ENCODE measurements around the gene SEPTIN11. TPM values are rescaled to one million over a fixed set of nuclear protein-coding genes. Genes with fewer than 3 reads are reported as not detected.
"Not testable (repeated sequence)": the region's sequence is repeated elsewhere in the genome, so short reads cannot be mapped to it uniquely, and the experiment has no call there.

Gene SEPTIN11
- total RNA-seq, 1 donor from 2014 or later, result 106 TPM

DNA sequence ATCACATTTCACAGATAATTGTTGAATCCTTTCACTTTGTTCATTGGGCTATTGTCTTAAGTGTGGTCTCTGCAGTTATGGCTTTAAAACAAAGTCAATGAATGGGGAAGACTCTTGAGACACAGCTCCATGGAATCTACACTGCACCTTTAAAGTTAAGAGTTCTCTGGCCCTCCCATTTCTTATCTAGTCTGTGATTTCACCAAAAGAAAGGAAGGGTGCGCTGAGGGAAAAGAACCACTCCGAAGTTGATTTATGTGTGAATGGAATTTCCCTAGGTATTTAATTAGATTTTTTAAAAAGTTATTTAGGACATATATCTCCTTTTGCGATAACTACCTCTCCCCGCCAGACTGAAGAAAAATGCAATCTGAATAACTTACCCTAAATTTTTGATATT, 2.5 kb downstream of the SEPTIN11 start:
- no peak for DNase-seq (ENCODE audit: low read depth in 2 of 2)

DNA sequence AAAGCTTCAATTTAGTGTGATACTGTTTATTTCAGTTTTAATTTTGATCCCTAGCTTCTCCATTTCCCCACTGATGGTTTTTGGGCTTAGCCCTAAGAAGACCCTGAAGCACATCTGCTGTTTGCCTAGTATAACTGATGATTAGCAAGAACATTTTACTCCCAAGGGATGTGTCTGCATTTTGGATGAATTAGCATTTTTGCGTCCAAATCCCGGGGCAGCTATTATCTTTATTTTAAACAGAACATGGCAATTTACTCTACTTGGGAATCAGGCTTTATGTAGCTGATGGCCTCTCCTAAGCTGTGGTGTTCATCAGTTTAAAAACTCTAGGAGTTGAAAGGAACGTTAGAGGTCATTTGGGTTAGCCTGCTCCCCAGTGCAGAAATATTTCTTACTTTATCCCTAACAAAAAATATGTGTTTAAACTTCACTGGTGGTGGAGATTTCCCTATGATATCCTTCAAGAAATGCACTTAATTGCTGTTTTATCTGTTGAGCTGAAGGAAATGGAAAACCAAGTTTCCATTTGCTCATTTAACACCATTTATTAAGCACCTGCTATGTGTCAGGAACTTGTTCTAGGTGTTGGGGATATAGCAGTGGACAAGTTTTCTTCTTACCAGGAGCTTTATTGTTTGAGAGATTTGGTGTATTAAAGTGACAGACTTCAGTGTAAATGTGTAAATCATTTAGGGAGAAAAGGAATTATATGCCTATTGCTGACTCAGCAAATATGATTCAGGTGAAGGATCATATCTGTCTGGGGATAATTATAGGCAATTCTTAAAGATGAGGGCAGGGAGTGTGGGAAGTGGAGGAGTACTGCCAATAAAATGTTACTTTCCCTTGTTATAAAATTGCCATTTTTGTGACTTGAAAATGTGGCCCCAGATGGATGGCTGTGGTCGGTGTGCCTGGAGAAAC, 3.4 kb downstream of the SEPTIN11 start:
- DNase-seq (ENCODE audit: low read depth in 2 of 2), result no peak

DNA sequence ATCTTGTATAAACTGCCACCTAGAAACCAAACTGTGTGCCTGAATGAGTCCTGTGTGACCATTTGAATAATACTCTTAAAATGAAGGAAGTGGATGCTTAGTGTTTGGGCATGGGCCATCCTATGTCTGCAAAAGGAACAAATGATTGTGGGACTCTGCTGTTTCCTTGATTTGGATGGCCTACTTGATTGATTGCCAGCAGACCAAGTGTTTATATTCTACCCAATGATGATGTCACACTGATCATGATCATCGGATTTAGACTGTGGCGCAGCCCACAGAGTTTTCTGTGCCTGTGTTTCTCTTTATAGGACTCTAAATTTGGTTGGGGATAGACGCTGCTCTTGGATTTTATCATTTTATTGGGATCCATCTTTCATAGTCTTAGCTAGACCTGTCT, 4.4 kb downstream of the SEPTIN11 start:
- peak in 1 of 2 donors; percentile 21 for DNase-seq (ENCODE audit: low read depth in 2 of 2)

DNA sequence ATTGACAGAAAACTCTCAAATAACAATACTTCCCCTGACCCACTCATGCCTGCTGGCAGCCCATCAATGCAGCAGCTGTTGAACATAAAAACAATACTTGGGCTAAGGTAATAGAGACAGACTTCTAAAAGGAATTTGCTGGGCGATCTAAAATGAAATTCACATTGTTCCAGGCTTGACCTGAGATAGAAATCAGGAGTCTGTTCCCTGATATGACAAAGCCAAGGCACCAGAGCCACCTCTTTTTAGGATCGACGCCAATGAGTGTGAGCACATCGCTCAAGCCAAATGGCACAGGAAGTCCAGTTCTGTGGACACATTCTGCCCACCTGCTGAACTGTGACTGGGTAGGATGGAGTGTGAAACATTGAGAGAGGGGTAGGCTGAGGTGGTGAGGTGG, 4.9 kb downstream of the SEPTIN11 start:
- peak; percentile 48 to 63 for DNase-seq (ENCODE audit: low read depth in 2 of 2)

DNA sequence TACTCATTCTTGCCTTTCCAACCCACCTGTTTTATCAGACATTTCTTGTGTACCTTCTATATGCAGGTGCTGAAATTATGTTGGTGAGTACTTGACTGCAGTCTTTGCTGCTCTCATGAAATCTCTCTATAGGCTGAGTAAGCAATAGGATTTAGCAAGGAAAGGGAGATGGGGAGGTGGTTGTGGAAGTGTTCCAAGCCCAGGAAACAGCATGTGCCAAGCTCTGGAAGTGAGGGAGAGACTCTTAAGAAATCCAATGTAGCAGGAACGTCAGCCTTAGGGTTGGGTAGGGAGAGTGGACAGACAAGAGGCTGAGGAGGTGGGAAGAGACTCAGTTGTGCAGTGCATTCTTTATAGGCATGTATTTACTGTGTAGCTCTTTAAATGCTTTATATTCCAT, 5.6 kb downstream of the SEPTIN11 start:
- DNase-seq (ENCODE audit: low read depth in 2 of 2), result no peak

DNA sequence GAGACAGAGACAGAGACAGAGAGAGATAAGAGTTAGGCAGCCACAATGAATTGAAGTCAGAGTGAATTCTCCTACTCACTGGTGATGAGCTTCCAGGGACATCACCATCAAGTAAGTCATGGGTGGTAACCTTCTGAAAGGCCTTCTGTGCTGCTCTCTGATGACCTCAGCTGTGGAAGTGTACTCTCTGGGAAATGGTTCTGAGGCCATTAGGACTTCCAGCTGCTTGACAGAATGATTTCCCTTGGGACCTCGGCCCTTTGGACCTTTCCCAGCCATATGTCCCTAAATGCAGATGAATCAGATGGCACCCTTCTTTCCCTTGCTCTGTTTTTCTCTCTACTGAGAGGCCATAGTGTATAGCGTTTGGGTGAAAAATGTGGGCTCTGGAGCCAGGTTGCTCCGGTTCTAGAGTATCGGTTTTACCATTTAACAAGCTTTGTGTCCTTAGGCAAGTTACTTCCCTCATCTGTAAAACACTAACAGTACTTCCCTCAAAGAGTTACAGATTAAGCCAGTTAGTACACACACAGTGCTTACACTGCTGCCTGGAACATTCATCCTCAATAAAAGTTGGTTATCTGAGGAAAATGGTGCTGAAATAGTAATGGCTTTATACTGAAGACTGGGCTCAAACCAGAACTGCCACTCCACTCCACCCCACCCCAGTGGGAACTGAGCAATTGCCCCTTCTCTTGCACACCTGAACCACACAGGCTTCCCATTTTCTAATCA, 7.6 kb downstream of the SEPTIN11 start:
- no peak for DNase-seq (ENCODE audit: low read depth in 2 of 2)

DNA sequence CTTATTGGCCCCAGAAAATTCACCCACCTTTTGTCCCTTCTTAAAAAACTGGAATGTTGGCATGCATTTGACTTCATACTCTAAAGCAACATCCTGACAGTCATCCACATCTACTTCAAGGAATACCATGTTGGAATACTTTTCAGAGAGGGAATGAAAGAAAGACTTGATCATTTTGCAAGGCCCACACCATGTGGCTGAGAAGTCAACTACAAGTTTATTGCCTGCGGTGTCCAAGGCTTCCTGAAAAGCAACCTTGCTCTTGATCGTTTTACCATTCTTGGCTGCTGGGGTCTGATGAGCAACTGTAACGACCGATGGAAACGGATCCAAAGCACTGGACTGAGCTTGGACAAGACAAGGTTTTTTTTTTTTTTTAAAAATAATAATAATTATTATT, 9.3 kb downstream of the SEPTIN11 start:
- DNase-seq (ENCODE audit: low read depth in 2 of 2), result no peak

DNA sequence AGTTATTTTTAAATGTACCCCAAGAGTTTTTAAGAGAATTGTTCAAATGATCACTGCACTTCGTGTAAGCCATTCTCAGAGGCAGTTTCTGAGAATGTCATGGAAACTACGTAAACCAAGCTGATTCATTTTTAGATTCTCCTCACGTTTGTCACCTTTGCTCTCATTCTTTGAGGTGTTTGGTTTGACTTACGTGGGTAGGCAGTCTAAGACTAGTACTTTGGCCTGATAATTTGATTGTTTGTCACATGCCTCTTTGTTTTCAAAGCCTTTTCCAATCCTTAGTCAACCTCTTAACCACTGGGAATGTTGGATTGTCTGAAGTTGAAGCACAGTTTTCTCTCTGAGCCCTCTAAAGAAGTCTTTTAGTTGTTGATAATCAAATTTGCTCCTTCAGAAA, 10.5 kb downstream of the SEPTIN11 start:
- no peak for DNase-seq (ENCODE audit: low read depth in 2 of 2)

DNA sequence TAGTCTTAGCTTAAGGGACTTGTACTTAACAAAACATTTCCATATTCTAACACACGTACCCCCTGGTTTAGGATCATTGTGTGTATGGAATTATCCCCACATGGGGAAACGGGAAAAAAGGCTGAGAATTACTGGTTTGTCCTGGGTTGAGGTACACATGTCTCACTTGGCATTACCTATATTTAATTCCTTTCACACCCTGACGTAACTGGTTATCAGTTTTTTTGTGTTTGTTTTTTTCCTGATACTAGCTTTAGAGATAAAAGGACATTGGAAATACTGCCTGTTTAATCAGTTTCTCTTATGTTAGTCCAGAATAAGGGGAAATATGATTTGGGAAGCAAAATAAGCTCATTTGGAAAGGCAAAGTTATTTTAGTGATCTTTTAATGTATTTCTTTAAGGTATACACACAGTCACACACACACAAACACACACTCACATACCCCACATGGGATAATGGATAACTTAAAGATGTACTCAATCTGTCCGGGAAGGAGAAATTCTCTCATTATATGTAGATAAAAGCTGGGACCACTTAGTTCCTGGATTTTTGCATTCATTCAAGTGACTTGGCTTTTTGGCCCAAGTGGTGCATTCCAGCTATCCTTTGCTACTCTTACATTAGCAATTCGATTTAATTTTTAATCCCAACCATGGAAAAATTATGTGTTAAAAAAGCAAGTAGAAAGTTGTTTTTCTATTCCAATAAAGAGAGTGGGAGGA, 13.0 kb downstream of the SEPTIN11 start:
- no peak for DNase-seq (ENCODE audit: low read depth in 2 of 2)

DNA sequence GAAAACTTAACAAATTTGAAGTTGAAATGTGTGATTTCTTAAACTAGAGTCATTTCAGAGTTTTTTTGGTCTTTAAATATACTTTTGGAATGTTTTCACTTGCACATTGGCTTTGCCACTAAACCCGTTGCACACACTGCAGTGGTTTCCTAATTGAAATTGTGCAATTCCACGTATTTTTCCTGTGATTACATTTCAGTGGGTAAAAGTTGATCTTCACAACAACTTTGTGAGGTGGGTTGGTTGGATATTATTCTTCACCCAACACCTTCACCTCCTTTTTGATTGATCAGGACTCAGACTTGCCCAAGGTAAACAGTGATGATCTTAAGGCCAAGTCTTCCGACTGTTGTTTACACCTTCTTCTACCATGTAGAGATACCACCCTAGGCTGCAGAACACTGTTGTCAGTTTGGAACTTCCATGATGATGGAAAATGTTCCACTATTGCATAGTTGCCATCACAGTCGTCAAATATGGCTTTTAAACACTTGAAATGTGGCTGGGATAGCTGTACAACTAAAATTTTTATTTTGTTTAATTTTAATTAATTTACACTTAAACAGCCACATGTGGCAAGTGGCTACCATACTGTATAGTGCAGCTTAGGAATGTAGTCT, 13.7 kb downstream of the SEPTIN11 start:
- DNase-seq (ENCODE audit: low read depth in 2 of 2), result no peak

DNA sequence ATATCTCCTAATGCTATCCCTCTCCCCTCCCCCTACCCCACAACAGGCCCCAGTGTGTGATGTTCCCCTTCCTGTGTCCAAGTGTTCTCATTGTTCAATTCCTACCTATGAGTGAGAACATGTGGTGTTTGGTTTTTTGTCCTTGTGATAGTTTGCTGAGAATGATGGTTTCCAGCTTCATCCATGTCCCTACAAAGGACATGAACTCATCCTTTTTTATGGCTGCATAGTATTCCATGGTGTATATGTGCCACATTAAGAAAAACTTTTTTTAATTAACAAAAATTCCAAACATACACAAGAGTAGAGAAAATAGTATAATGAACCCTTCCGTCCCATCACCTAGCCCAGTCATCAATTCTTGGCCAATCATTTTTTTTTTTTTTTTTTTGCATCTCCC, 14.4 kb downstream of the SEPTIN11 start:
- not testable (repeated sequence) for DNase-seq (ENCODE audit: low read depth in 2 of 2)

DNA sequence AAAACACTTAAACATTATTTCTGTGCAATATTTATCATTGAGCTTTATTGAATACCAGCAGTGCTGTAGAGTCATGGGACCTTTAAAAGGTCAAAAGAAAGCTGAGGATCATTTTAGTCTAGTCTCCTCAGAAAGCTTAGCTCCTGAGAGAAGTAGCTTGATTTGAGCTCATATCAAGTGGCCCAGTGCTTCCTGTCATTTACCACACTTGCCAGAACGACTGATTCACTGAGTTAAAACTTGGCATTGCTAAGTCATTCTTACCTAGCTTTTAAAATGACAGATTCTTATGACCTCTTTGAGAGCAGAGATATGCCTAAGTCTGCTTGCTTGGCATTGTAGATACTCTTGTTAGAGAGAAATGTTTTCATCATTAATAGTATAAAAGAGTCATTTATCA, 15.2 kb downstream of the SEPTIN11 start:
- DNase-seq (ENCODE audit: low read depth in 2 of 2), result peak in 1 of 2 donors; percentile 15

DNA sequence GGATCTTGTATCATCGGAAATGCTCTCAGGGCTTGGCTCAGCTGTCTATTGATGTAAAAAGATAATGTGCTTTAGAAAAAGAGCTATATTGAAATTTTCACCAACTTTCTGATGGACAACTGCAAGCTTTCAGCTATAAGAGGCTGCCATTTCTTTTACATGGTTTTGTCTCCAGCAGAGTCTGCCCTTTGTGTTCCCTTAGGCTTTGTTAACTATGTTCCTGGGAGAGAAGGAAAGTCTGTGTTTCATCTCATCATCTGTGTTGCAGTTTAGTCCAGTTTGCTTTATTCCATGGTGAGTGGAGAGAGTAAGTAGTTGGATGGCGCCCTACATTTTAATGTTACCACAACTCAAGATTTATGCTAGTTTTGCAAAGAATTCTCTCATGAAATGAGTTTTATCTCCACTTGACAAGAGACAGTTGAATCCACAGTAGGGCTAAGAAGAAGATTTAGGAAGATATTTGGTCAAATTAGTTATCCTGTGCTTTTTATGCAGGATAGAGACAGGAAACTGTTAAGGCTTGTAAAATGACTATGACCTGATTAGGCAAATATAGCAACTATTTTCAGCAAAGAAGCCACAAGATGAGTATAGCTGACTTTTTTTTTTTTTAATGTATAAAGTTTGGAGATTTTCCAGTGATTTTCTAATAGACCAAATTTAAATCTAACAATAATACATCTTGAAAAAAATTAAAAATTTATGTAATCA, 16.5 kb downstream of the SEPTIN11 start:
- DNase-seq (ENCODE audit: low read depth in 2 of 2), result no peak

DNA sequence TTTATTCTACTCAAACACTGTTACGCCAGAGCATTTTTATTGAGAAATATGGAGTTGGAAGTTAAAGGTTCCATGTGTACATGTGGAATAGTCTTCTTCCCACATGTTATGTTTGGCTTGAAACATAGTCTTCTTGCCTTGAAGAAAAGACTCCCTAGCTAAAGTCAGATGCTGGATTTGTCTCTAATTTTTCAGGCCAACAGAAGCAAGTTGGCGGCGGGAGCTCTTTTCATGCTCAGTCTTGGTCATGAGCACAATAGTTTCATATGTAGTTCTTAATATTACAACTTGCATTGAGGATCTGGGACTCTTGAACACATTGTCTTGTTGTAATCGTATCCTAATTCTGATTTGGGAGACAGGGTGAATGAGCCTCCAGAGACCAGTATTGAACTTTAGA, 19.4 kb downstream of the SEPTIN11 start:
- no peak for DNase-seq (ENCODE audit: low read depth in 2 of 2)

DNA sequence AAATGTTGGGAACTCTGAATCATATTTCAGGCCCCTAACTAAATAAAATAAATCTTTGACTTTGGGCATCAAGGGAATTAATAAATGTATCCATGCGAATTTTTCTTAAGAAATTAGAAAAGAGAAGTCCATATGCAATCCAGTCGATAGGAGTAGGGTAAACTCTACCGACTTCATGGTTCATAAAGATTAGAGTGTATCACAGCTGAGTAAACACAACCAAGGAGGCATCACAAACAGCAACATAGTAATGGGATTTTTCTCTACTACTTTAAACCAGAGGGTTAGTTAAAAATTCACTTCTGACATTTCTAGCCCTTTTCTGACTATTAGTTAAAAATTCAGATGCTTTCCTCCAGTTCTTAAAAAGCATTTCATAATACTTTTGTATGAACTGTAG, 19.9 kb downstream of the SEPTIN11 start:
- DNase-seq (ENCODE audit: low read depth in 2 of 2), result no peak

DNA sequence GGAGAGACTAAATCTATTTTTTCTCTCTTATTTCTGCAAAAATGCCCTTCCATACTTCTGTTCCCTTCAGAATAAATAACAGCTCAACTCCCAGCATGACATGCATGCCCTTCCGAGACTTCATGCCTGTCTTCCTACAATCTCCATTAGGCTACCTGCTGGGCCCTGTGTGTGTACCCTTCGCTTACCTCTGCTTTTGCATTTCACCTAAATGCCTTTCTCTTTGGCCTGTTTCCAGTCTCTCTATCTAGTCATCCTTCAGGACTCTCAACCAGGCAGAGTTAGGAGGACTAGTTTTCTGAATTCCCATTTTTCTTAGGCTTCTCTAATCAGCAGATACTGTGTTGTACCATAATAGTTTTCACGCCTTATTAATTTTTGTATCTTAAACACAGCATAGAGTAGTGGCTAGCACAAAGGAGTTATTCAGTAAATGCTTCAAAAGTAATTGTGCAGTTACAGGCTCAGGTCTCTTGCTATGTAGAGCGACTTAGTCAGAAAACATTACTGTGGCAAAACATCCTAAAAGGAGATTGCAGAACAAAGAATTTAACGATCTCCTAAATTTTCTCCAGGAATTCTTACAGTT, 20.5 kb downstream of the SEPTIN11 start:
- DNase-seq (ENCODE audit: low read depth in 2 of 2), result no peak

DNA sequence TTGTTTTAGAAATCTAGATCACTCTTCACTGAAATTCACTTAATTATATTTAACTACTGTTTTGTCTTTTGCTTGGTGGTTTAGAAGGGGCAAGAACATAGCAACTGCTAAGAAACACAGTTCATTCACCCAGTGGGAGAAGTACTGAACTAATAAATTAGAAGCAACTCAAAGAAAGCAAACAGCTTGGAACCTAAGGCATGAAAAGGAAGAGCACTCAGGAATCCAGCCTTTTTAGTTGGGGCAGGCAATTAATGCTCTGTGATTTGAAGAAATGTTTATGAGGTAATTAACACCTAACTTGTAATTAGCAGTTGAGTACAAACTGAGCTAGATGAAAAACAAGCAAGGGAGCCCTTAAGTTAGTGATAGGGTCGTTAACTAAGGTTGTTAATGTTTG, 22.8 kb downstream of the SEPTIN11 start:
- DNase-seq (ENCODE audit: low read depth in 2 of 2), result no peak

DNA sequence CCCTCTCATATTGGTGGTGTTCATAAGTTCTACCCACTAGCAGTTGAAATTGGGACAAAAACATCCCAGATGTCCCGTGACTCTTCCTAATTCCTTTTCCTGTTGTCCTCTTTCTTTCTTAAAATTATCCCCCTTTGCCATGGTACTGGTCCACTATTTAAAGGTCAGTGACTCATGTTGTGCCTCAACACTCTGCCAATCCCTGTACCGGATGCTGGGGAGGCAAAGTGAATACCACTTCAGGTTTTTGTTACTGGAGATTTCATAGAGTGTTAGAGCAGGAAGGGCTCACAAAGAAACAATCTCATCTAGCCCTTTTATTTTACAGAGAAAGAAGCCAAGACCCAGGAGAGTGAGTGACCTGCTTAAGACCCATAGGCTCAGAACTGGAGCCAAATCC, 24.6 kb downstream of the SEPTIN11 start:
- peak in 1 of 2 donors; percentile 36 for DNase-seq (ENCODE audit: low read depth in 2 of 2)

DNA sequence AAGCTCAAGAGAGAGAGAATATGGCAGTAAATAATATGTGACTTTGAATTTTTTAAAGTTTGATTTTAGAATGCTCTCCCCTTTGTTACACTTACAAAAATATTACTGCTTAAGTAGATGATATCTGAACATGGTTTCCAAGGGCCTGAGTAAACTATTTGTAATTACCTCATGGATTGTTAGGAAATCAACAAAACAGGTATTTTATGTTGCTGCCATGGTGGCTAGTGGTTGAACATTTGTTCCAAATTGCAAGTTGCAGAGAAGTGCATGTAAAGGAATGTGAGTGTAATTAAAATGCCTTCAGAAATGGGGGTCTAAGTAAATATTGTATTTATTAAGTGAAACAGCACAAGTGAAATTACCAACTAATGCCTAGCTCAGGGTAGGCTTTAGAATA, 27.6 kb downstream of the SEPTIN11 start:
- DNase-seq (ENCODE audit: low read depth in 2 of 2), result no peak

DNA sequence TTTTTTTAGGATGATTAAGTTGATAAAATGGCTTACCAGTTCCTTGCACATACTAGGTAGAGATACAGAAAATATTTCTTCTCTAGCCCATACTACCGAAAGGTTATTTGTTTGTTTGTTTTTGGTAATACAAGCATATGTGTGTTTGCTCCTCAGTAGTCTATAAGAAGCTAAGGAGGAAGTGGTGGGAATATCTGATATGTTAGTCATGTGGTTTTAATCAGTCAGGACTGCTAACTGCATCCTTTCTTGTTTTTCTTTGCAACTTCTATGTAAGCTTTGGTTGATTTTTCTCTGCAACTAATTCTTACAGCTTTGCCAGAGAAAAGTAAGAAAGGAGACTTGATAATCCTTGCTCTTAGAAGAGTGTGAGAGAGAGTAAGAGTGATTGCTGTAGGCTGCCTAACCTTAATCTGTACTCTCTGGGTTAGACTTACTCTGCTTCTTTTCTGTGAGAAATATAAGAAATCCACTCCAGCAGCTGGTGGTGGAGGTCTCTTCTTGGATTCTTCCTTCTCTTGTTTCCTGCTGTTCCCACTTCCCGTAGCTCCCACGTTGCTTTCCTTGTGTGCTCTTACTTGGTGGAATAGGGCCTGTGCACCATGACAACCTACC, 28.3 kb downstream of the SEPTIN11 start:
- DNase-seq (ENCODE audit: low read depth in 2 of 2), result peak in 1 of 2 donors; percentile 59
